CD1c-positive myeloid dendritic cell (primary cell): ENCODE measurements around the gene ZSWIM6.
A peak's percentile ranks its signal among the peaks of the same experiment; 100 is the strongest.

Experiments used
- DNase-seq: peaks from one replicate; pipeline ENCODE4 v3.0.0-alpha.2; 2016; ENCODE audit errors: extremely low spot score

ZSWIM6 gene

DNA sequence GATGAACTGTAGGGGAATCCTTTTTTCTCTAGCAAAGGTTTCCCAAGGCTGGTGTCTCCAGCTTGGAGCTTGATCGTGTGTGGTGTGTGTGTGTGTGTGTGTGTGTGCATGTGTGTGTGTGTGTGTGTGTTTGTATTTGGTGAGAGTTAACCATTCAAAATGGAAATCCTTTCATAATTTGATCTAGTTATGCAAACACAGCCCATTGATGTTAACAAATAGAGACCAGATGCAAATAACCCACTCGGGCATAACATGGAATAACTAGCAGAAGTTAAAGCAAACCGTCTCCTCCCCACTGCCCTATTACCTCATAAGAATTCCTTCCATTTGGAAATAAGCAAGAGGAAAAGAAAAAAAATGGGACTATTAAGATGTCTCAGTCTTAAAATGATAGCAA lies 24.9 kb upstream of the ZSWIM6 start:
- DNase-seq: no peak

GRCh38 chr5:61307611-61308010 lies 24.4 kb upstream of the ZSWIM6 start:
- no peak for DNase-seq

DNA sequence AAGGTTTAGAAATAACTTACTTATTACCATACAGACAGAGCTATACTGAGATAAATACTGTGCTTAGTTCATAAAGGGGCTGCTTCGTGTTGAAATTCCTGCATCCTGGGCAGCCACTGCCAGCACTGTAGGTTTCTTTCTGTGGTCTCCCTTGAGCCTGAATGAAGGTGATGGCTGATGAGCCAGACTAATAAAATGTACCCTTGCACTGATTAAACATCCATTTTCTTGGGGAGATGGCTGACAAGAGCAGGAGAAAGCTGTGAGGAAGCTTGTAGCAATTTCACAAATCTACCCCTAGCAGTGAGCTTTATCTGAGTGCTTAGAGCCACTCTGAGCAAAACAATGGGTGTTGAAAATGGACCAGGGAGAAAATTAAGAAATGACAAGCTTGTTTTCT lies 23.3 kb upstream of the ZSWIM6 start:
- no peak for DNase-seq

DNA sequence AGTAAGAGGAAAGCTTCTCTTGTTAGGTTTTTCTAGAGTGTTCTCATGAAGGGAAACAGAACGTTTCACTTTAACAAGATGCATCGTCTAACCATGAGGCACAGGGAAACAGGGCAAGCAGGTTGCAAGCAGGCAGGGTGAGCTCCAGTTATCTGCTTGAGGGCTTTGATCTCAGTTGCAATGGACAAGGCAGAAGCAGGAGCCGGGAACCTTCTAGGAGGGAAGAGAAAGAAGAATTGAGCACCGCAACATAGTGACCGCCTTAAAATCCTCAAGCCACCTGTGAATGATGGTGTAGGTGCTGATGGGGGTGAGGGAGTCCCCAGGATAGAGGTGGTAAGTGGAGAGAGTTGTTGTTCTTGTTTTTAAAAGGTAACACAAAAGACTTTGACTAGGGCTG lies 22.9 kb upstream of the ZSWIM6 start:
- DNase-seq: no peak

DNA sequence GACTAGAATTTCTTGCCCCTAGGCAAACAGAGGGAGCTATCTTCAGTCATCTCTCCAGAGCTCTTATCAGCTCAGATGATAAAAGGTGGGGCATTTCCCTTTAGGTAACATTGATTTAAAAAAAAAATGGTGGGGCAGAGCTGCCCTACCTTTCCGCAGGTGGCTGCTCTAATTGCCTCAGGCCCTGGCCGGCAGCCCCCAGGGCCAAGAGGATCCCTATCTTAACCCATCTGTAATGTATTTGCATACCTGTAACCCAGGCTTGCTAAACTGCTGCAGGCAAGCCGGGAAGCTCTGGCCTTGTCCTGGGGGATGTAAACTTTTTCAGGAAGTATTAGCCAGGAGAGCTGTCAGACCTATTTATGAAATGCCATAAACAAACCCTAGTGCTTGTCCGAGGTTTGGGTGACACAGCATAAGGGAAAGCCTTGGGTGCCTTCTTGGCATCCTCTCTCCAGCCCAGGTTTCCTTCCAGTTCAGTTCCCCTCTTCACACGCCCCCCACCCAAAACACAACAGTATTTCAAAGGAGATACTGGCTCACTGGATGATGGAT lies 20.9 kb upstream of the ZSWIM6 start:
- DNase-seq: no peak

- no peak for DNase-seq
These were observed 19.9 kb upstream of the ZSWIM6 start for GRCh38 chr5:61311836-61312808.

DNA sequence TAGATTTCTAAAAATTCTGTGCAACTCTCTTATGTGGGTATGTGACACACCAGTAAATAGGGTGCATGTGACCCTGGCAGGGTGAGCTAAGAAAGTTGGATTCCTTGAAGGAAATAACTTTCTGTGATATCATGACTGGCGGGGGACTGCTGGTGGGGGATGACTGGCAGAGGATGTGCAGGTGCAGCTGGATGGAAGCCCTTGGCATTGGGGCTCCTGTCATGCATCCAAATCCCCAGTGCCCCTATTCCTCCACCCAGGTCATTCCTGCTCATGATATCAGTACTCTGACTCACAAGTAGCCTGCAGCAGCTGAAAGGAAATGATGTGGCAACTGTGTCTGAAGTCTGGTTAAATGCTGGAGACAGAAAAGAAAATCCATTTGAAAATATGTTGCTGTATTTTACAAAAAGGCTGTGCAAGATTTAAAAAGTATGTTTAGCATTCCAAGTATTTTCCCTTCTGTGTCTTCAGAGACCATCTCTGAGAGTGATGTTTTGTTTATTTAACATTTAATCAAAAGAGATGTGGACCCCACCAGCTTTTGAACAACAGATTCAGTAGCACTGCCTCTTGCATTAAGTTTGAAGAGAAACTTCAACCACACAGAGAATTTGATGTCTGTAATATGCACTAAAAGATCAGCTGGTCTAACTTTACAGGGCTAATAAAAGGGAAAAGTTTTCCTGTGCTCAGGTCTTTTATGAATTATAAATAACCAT lies 17.9 kb upstream of the ZSWIM6 start:
- no peak for DNase-seq

- no peak for DNase-seq
These were observed 13.7 kb upstream of the ZSWIM6 start for GRCh38 chr5:61318376-61318775.

DNA sequence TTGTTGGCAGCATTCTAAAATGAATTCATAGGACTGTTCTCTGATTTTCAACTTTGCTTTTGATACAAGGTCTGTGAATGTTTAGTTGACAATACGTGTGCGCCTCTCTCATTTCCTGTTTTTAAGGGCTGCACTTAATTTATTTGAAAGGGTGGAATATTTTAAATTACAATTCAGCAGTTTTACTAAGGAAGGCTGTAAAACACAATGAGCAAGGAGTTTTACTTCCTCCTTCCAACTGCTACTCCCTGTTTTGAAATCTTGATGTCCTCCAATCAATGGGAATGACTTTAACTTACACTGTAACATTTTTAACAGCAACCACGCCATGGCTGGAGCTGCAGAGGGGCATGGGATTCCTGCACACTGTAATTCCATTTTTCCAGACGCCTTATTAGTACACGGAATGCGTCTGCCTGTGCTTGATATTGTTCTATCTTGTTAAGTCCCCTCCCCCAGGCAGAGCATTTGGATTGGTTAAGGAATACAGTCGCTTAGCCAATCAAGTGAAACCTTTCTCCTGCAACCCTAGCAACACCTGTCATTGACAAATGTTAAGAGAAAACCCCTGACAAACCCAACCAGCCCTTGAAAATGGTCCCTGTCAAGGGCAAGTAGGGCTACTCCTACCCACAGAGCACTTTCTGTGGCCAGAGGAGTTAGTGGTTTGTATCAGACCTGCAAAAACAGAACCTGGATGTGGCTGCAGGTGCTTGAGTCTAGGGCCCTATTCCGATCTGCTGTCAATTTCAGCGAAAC lies 12.5 kb upstream of the ZSWIM6 start:
- peak; percentile 83 for DNase-seq

DNA sequence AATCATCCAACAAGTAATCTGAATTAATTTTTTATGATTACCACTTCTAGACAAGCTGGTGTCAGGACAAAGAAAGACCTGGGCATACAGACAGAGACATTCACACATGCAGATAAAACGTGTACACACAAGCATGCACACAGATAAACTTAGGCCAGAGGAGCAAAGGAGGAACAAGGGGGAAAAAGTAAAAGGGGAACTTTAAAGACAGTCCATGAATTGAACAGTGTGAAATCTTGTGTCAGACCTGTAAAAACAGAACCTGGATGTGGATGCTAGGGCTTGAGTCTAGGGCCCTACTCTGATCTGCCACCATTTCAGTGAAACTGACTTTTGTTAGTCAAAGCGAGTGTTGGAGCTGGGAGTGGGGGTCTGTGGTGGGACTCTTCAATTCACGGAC lies 11.2 kb upstream of the ZSWIM6 start:
- DNase-seq: peak; percentile 71

- DNase-seq: no peak
These were observed 10.4 kb upstream of the ZSWIM6 start for GRCh38 chr5:61321669-61322068.

GRCh38 chr5:61322738-61323725 lies 9.0 kb upstream of the ZSWIM6 start:
- peak; percentile 78 for DNase-seq

DNA sequence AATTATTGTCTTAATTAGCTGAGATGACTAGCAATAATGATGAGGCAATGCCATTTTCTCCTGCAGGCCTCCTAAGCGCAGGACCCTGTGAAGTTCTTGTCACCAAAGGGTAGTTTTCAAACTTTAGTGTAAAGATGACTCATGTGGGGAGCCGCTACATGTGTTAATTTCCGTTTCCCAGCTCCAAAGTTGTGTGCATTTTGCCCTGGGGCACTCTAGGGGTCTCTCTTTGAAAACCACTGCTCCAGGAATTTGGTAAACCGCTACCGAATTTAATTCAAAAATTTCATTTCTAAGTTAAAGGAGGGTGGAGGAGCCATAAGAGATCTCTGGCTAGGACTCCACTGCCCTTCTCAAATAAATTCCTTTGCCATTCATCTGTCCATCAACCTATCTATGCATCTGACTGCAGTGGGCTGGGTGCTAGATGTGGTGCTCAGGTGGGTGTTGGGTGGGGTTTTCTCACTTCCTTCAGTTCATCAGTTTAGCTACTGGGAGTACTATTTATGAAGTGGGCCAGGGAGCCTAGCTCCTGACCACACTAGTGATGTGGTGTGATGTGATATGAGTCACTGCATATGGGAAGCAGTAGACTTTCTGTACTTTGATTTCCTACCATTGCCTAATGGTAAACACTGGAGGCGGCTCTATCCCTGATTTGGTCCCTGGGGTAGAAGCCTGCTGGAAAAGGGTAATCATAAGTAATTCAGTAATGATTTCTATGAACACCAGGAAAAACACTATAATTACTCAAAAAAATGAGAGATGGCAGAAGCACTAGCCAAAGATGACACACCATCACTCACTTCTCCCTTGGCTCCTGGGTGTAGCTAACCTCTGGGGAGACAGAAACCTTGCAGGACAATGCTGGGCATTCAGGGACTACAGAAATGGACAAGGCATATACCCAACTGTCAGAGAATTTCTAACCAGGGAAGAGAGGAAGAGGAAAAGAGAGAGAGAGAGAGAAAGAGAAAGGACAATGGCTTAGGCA lies 4.0 kb upstream of the ZSWIM6 start:
- peak; percentile 81 for DNase-seq

DNA sequence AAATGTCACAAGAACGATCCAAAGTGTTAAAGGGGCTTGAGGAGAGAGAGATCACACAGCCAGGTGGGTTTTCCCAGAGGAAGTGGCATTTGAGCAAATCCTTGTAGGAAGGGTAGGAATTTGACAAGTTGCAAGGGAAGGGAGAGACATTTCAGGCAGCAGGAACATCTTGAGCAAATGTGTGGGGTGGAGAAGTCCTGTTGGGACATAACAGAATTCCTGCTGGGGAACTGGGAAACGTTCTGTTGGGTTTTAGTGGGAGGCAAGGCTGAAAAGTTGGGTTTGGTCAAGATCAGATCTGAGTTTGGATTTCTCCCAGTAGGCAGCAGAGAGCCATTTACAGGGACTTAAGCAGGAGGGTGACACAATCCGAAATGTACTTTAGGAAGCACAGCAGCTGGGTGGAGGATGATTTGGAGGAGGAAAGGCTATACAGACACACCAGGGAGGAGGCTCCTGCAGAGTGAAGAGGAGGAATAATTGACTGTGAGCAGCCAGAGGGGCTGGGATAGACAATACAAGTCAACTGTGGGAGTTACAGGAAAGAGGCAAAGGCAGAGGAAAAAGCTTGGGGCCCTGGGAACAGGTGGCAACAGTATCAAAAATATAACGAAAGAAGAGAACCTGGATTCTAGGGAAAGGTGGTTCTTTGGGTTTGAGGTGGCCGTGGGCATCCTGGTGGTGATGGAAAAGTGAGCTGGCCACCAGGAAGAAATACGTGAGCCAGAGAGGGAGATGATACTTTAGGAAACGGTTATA lies 3.1 kb upstream of the ZSWIM6 start:
- no peak for DNase-seq

DNA sequence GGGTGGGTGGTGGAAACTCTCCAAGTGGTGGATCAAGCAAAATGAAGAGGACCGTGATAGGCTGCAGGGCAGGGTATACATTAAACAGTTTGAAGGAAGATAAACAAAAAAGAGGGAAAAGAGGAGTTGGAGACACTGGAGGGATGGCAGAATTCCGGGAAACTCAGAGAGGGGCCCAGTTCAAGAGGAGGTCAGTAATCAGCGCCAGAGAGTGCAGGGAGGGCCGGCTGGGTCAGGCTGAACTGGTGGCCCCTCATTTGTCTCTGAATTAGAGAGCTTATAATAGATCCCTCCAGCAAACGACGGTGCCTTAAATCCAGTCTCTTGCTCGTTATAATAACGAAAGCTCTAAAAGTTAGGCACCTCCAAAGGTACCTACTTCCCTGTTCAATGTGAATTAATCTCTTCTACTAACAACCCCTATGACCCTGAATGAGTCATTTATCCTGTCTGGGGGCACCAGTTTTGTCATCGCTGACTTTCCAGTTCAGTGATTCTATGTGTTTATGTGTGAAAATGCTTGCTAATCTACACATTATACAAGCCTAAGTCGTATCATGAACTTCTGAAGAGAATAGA lies 2.4 kb upstream of the ZSWIM6 start:
- peak; percentile 49 for DNase-seq

- no peak for DNase-seq
These were observed 1.7 kb upstream of the ZSWIM6 start for GRCh38 chr5:61330341-61330844.

DNA sequence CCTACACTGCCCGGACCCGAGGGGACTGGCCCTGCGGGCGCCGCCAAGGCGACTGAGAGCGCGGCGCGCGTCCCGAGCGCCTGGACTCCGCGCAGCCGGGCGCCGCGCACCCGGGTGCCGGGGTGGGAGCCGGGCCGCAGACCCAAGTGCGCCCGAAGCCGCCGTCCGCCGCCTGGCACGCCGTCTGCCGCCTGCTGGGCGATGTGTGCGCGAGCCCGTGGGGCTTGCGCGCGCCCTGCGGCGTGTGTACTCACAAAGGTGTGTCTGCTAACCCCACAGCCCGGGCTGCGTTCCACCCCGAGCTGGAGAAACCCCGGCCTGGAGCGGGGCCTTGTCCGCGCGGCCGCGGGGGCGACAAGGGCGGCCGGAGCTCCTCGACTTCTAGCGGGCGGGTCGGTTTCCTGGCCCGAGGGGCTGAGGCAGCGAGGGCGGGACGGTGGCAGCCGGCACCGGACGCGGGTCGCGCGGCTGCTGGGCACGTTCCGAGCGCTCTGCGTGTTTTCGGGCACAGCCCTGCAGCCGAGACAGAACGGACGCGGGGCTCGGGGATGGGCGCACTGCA lies 1.1 kb upstream of the ZSWIM6 start:
- DNase-seq: peak; percentile 82

DNA sequence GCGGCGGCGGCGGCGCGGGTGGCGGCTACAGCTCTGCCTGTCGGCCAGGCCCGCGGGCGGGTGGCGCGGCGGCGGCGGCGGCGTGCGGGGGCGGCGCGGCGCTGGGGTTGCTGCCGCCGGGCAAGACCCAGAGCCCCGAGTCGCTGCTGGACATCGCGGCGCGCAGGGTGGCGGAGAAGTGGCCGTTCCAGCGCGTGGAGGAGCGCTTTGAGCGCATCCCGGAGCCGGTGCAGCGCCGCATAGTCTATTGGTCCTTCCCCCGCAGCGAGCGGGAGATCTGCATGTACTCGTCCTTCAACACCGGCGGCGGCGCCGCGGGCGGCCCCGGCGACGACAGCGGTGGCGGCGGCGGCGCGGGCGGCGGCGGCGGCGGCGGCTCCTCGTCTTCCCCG lies 296 bp downstream of the ZSWIM6 start:
- no peak for DNase-seq
